ENCODE data around the gene TMC1. TPM values are rescaled to one million over a fixed set of nuclear protein-coding genes. Genes with fewer than 3 reads are reported as not detected.
A peak's percentile ranks its signal among the peaks of the same experiment; 100 is the strongest.

The TMC1 gene
- total RNA-seq, 2 donors from 2014 or later, result 0.29 to 0.42 TPM

GRCh38 chr9:72874344-72874743 lies 352.9 kb downstream of the TMC1 start:
- H3K27me3 ChIP-seq, result no peaks in the 10 kb centered on the region
- intact Hi-C loops (cut with DNase I), result loop anchor here (5.0 to 10.0 kb wide), 3 partner anchors 80 to 208 kb away; partner anchors contain the start of gene ALDH1A1
- H3K36me3 ChIP-seq, result no peaks in the 10 kb centered on the region
- TF ChIP-seq CTCF (IDR thresholded peaks at IDR 0.05), result no peak
- H3K27ac ChIP-seq, result no peak overlapping the region
- no peaks in the 10 kb centered on the region for H3K9me3 ChIP-seq
- no peak overlapping the region for H3K9ac ChIP-seq (ENCODE audit: low read depth in 2 of 2, low read length in 2 of 2)
- H3K4me3 ChIP-seq, result no peak overlapping the region
- H3K4me1 ChIP-seq, result peaks cover 3% of the 10 kb centered on the region
- DNase-seq, result no peak

- H3K36me3 ChIP-seq, result no peaks in the 10 kb centered on the region
- H3K9me3 ChIP-seq, result no peaks in the 10 kb centered on the region
- no peak for TF ChIP-seq CTCF (IDR thresholded peaks at IDR 0.05)
- no peaks in the 10 kb centered on the region for H3K27me3 ChIP-seq
- H3K9ac ChIP-seq (ENCODE audit: low read depth in 2 of 2, low read length in 2 of 2), result no peak overlapping the region
- H3K4me3 ChIP-seq, result no peak overlapping the region
- no peak for DNase-seq
- peaks cover 3% of the 10 kb centered on the region for H3K4me1 ChIP-seq
- H3K27ac ChIP-seq, result no peak overlapping the region
- intact Hi-C loops (cut with DNase I), result loop anchor here (10.0 kb wide), 1 partner anchor 80 kb away; the partner anchor contains the start of gene ALDH1A1
Observed at GRCh38 chr9:72875221-72875620, 353.8 kb downstream of the TMC1 start.

- TF ChIP-seq CTCF (IDR thresholded peaks at IDR 0.05), result no peak
- Histone ChIP-seq H3K9ac (ENCODE audit: low read depth in 2 of 2, low read length in 2 of 2) (no peak overlapping the region), H3K36me3 (no peaks in the 10 kb centered on the region), H3K4me3 (no peak overlapping the region), H3K4me1 (no peaks in the 10 kb centered on the region), H3K27ac (no peak overlapping the region), H3K9me3 (no peaks in the 10 kb centered on the region), H3K27me3 (no peaks in the 10 kb centered on the region)
- intact Hi-C loops (cut with DNase I), result no loop called here
- DNase-seq, result no peak
Observed at GRCh38 chr9:72880821-72881220, 359.4 kb downstream of the TMC1 start.

GRCh38 chr9:72882117-72882775 lies 360.8 kb downstream of the TMC1 start:
- intact Hi-C loops (cut with DNase I), result no loop called here
- TF ChIP-seq CTCF (IDR thresholded peaks at IDR 0.05), result no peak
- Histone ChIP-seq H3K36me3 (no peaks in the 10 kb centered on the region), H3K4me1 (no peaks in the 10 kb centered on the region), H3K27ac (no peak overlapping the region), H3K9me3 (no peaks in the 10 kb centered on the region), H3K27me3 (no peaks in the 10 kb centered on the region), H3K4me3 (no peak overlapping the region), H3K9ac (ENCODE audit: low read depth in 2 of 2, low read length in 2 of 2) (no peak overlapping the region)
- peak; percentile 36 for DNase-seq

- Histone ChIP-seq H3K4me3 (no peak overlapping the region), H3K27me3 (no peaks in the 10 kb centered on the region), H3K9ac (ENCODE audit: low read depth in 2 of 2, low read length in 2 of 2) (no peak overlapping the region), H3K27ac (no peak overlapping the region), H3K4me1 (no peaks in the 10 kb centered on the region), H3K36me3 (no peaks in the 10 kb centered on the region), H3K9me3 (no peaks in the 10 kb centered on the region)
- no peak for TF ChIP-seq CTCF (IDR thresholded peaks at IDR 0.05)
- intact Hi-C loops (cut with DNase I), result no loop called here
- DNase-seq, result peak; percentile 50
Observed at GRCh38 chr9:72883875-72884274, 362.5 kb downstream of the TMC1 start.
